Lung (tissue), 12 donors: ENCODE results near the gene CDH23. TPM values are rescaled to one million over a fixed set of nuclear protein-coding genes. Genes with fewer than 3 reads are reported as not detected.

ENCODE experiments used
- ATAC-seq: fragments of 200-7000 bp; cut with Tn5 transposase; one replicate; pipeline ENCODE4 v1.9.1; 2020; ENCODE audit warnings: moderate number of reproducible peaks; ENCODE audit not compliant: insufficient read depth, low FRiP score
- DNase-seq, 3 donors: peaks; one replicate each; pipeline ENCODE4 v3.0.0-alpha.2; 2013 to 2017
- H3K27ac ChIP-seq, 2 donors: one replicate each; pipeline ENCODE4 v1.5.1; 2013; ENCODE audit warnings: mild to moderate bottlenecking in 2 of 2, moderate library complexity in 2 of 2, control low read depth in 1 of 2, inconsistent platforms in 1 of 2, low read depth in 1 of 2, low read length in 1 of 2
- H3K27me3 ChIP-seq, 3 donors: one replicate each; pipeline ENCODE4 v1.5.1; 2013; ENCODE audit warnings: low read length in 2 of 3; ENCODE audit not compliant: control insufficient read depth in 3 of 3, insufficient read depth in 3 of 3
- H3K36me3 ChIP-seq, 4 donors: one replicate each; pipeline ENCODE4 v1.5.1; 2013; ENCODE audit warnings: low read length in 4 of 4, mild to moderate bottlenecking in 1 of 4, moderate library complexity in 1 of 4; ENCODE audit not compliant: control insufficient read depth in 4 of 4, insufficient read depth in 4 of 4
- H3K4me1 ChIP-seq, 5 donors: one replicate each; pipeline ENCODE4 v1.5.1; 2013; ENCODE audit warnings: low read length in 5 of 5, mild to moderate bottlenecking in 2 of 5, moderate library complexity in 1 of 5; ENCODE audit not compliant: control insufficient read depth in 5 of 5, insufficient read depth in 5 of 5
- H3K4me3 ChIP-seq: one replicate; pipeline ENCODE4 v1.5.1; 2013; ENCODE audit warnings: mild to moderate bottlenecking, control low read depth, moderate library complexity
- H3K9ac ChIP-seq, 2 donors: one replicate each; pipeline ENCODE4 v1.5.1; 2013; ENCODE audit warnings: low read length in 2 of 2, control low read depth in 1 of 2; ENCODE audit not compliant: insufficient read depth in 1 of 2
- H3K9me3 ChIP-seq, 4 donors: one replicate each; pipeline ENCODE4 v1.5.1; 2013; ENCODE audit warnings: low read length in 3 of 4, mild to moderate bottlenecking in 1 of 4, moderate library complexity in 1 of 4; ENCODE audit not compliant: control insufficient read depth in 4 of 4, insufficient read depth in 3 of 4
- CTCF ChIP-seq: IDR thresholded peaks from 2 replicates; pipeline ENCODE4 v1.5.1; 2012; ENCODE audit warnings: mild to moderate bottlenecking; ENCODE audit errors: control extremely low read depth, extremely low read depth
- WGBS, 2 donors: extraction: QIAGEN DNeasy Blood & Tissue Kit; methylation state at CpG; one replicate each; pipeline ENCODE4 v1.1.7; 2013; 5-methylcytosine and 5-hydroxymethylcytosine counted together
- polyA plus RNA-seq, 2 donors: library from polyadenylated mRNA; stranded (reverse); fragments of 200-250 nt; gene quantifications; one replicate each; pipeline ENCODE4 v1.2.1, GENCODE V29; 2013
- total RNA-seq, 2 donors: library from RNA; depleted of rRNA in 1 of 2; stranded (reverse); fragments of >200 nt in 1 of 2; gene quantifications; one replicate each; pipeline ENCODE4 v1.2.1, GENCODE V29; 2014 to 2021
- donor health status: control.
- donor health status: control.
- donor health status: Bipolar disorder and iron deficiency.
- donor health status: healthy.
- donor health status: DM: yes; HTN: yes; CAD: no.

CDH23 gene
- total and polyA plus RNA-seq, 4 donors = 4.5 to 29.5 (median 6.0) TPM

- Histone ChIP-seq H3K9me3 (no peaks in the 10 kb centered on the region), H3K4me1 (peaks cover 0 to 17% (median 13%) of the 10 kb centered on the region in 5 donors), H3K4me3 (no peak overlapping the region), H3K27ac (no peak overlapping the region), H3K27me3 (peaks cover 0 to 4% (median 0%) of the 10 kb centered on the region in 3 donors), H3K36me3 (no peaks in the 10 kb centered on the region), H3K9ac (no peak overlapping the region)
- WGBS, 2 donors = 68 to 69% methylated on average over 28 of the region's 28 CpGs
- no peak for TF ChIP-seq CTCF
- ATAC-seq (no peak), DNase-seq (no peak)
Measured at GRCh38 chr10:71708897-71709882, 312.5 kb downstream of the CDH23 start.

- H3K27ac ChIP-seq = no peak overlapping the region
- TF ChIP-seq CTCF = no peak
- WGBS, 2 donors = 96 to 100% methylated on average over 2 of the region's 2 CpGs
- peaks cover 0 to 4% (median 0%) of the 10 kb centered on the region in 3 donors for H3K27me3 ChIP-seq
- DNase-seq (no peak), ATAC-seq (no peak)
- no peaks in the 10 kb centered on the region for H3K9me3 ChIP-seq
- H3K4me1 ChIP-seq = peaks cover 0 to 26% (median 20%) of the 10 kb centered on the region in 5 donors
- H3K9ac ChIP-seq = no peak overlapping the region
- H3K4me3 ChIP-seq = no peak overlapping the region
- H3K36me3 ChIP-seq = no peaks in the 10 kb centered on the region
Measured at GRCh38 chr10:71710519-71710918, 313.8 kb downstream of the CDH23 start.

- Histone ChIP-seq H3K9ac (no peak overlapping the region), H3K4me3 (no peak overlapping the region), H3K36me3 (no peaks in the 10 kb centered on the region), H3K27ac (no peak overlapping the region), H3K27me3 (peaks cover 0 to 4% (median 0%) of the 10 kb centered on the region in 3 donors), H3K9me3 (no peaks in the 10 kb centered on the region), H3K4me1 (peaks cover 0 to 30% (median 20%) of the 10 kb centered on the region in 5 donors)
- no peak for TF ChIP-seq CTCF
- no peak for DNase-seq
- ATAC-seq = no peak
- 95 to 98% methylated on average over 6 of the region's 6 CpGs for WGBS, 2 donors
Measured at GRCh38 chr10:71711052-71711623, 314.4 kb downstream of the CDH23 start.
